Measurements from ENCODE around the gene NF1.
"Not testable (repeated sequence)": the region's sequence is repeated elsewhere in the genome, so short reads cannot be mapped to it uniquely, and the experiment has no call there.

NF1 gene

GRCh38 chr17:31094600-31095235 is at the start of gene NF1:
TSS of gene NF1 (plus strand) at chr17:31094977. CDS start at chr17:31095310, 333 bp downstream.
- Histone ChIP-seq H3K36me3 (ENCODE audit: low read length) (no peaks in the 10 kb centered on the region), H3K4me3 (ENCODE audit: insufficient read depth, low read length, poor library complexity, severe bottlenecking) (peak within 1 kb of the TSS; percentile 90), H3K9me3 (ENCODE audit: insufficient read depth, low read length) (no peaks in the 10 kb centered on the region), H3K4me2 (ENCODE audit: low read depth, low read length, poor library complexity, severe bottlenecking) (peak within 1 kb of the TSS; percentile 85), H3K27ac (ENCODE audit: low read depth, low read length) (peak within 1 kb of the TSS; percentile 53), H3K27me3 (ENCODE audit: low read length) (no peaks in the 10 kb centered on the region), H4K20me1 (ENCODE audit: low read depth, low read length) (no peaks in the 10 kb centered on the region), H2AFZ (ENCODE audit: low read depth, low read length, severe bottlenecking) (peak within 1 kb of the TSS; percentile 75), H3K9me2 (replicated peaks; ENCODE audit: insufficient read depth, low read length) (no peaks in the 10 kb centered on the region), H3K79me2 (ENCODE audit: insufficient read depth, low read length) (peaks cover 22% of the 10 kb centered on the region), H3K9ac (ENCODE audit: low read length) (peak within 1 kb of the TSS; percentile 78), H3F3A (ENCODE audit: insufficient read depth) (peaks cover 18% of the 10 kb centered on the region)
- no peak for TF ChIP-seq CTCF (IDR thresholded peaks at IDR 0.05; ENCODE audit: insufficient read depth, low read length, poor library complexity, severe bottlenecking)
- TF ChIP-seq EZH2phosphoT487 (conservative IDR thresholded peaks at IDR 0.05; ENCODE audit: low read length), result no peak

- not testable (repeated sequence) for H3K79me2 ChIP-seq (ENCODE audit: insufficient read depth, low read length); H4K20me1 ChIP-seq (ENCODE audit: low read depth, low read length)
These were observed 47.8 kb upstream of the NF1 start for GRCh38 chr17:31046856-31047425.

GRCh38 chr17:31048142-31048541 is 46.6 kb upstream of the NF1 start:
- H3K4me2 ChIP-seq (ENCODE audit: low read depth, low read length, poor library complexity, severe bottlenecking), result no peak overlapping the region
- no peak overlapping the region for H3K27ac ChIP-seq (ENCODE audit: low read depth, low read length)
- H3K9me2 ChIP-seq (replicated peaks; ENCODE audit: insufficient read depth, low read length), result no peaks in the 10 kb centered on the region
- no peak for TF ChIP-seq CTCF (IDR thresholded peaks at IDR 0.05; ENCODE audit: insufficient read depth, low read length, poor library complexity, severe bottlenecking)
- no peak for TF ChIP-seq EZH2phosphoT487 (conservative IDR thresholded peaks at IDR 0.05; ENCODE audit: low read length)
- no peaks in the 10 kb centered on the region for H4K20me1 ChIP-seq (ENCODE audit: low read depth, low read length)
- H3K9ac ChIP-seq (ENCODE audit: low read length), result no peak overlapping the region
- no peaks in the 10 kb centered on the region for H3F3A ChIP-seq (ENCODE audit: insufficient read depth)
- no peaks in the 10 kb centered on the region for H3K79me2 ChIP-seq (ENCODE audit: insufficient read depth, low read length)
- no peaks in the 10 kb centered on the region for H3K36me3 ChIP-seq (ENCODE audit: low read length)
- no peaks in the 10 kb centered on the region for H3K27me3 ChIP-seq (ENCODE audit: low read length)
- H3K9me3 ChIP-seq (ENCODE audit: insufficient read depth, low read length), result no peaks in the 10 kb centered on the region
- no peak overlapping the region for H2AFZ ChIP-seq (ENCODE audit: low read depth, low read length, severe bottlenecking)
- H3K4me3 ChIP-seq (ENCODE audit: insufficient read depth, low read length, poor library complexity, severe bottlenecking), result no peak overlapping the region

More at GRCh38 chr17:31046856-31047425, 47.8 kb upstream of the NF1 start:
- H3K4me3 ChIP-seq (ENCODE audit: insufficient read depth, low read length, poor library complexity, severe bottlenecking); H3K9me3 ChIP-seq (ENCODE audit: insufficient read depth, low read length); H3K27me3 ChIP-seq (ENCODE audit: low read length); H3K27ac ChIP-seq (ENCODE audit: low read depth, low read length); H3K4me2 ChIP-seq (ENCODE audit: low read depth, low read length, poor library complexity, severe bottlenecking); H3K9ac ChIP-seq (ENCODE audit: low read length); H3K9me2 ChIP-seq (replicated peaks; ENCODE audit: insufficient read depth, low read length); H3K36me3 ChIP-seq (ENCODE audit: low read length); H3F3A ChIP-seq (ENCODE audit: insufficient read depth); H2AFZ ChIP-seq (ENCODE audit: low read depth, low read length, severe bottlenecking): not testable (repeated sequence)

- H3K4me2 ChIP-seq (ENCODE audit: low read depth, low read length, poor library complexity, severe bottlenecking), result no peak overlapping the region
These were observed 46.0 kb upstream of the NF1 start for GRCh38 chr17:31048780-31049179.

More at GRCh38 chr17:31048780-31049179, 46.0 kb upstream of the NF1 start:
- Histone ChIP-seq H3K27me3 (ENCODE audit: low read length) (no peaks in the 10 kb centered on the region), H2AFZ (ENCODE audit: low read depth, low read length, severe bottlenecking) (no peak overlapping the region), H4K20me1 (ENCODE audit: low read depth, low read length) (no peaks in the 10 kb centered on the region), H3K27ac (ENCODE audit: low read depth, low read length) (no peak overlapping the region), H3K9ac (ENCODE audit: low read length) (no peak overlapping the region), H3K9me2 (replicated peaks; ENCODE audit: insufficient read depth, low read length) (no peaks in the 10 kb centered on the region), H3F3A (ENCODE audit: insufficient read depth) (no peaks in the 10 kb centered on the region), H3K9me3 (ENCODE audit: insufficient read depth, low read length) (no peaks in the 10 kb centered on the region), H3K4me3 (ENCODE audit: insufficient read depth, low read length, poor library complexity, severe bottlenecking) (no peak overlapping the region), H3K36me3 (ENCODE audit: low read length) (no peaks in the 10 kb centered on the region), H3K79me2 (ENCODE audit: insufficient read depth, low read length) (no peaks in the 10 kb centered on the region)
- TF ChIP-seq EZH2phosphoT487 (conservative IDR thresholded peaks at IDR 0.05; ENCODE audit: low read length), result no peak
- no peak for TF ChIP-seq CTCF (IDR thresholded peaks at IDR 0.05; ENCODE audit: insufficient read depth, low read length, poor library complexity, severe bottlenecking)

Data from SU-DHL-6 (cell line).